ENCODE results near the gene POLN. TPM values are rescaled to one million over a fixed set of nuclear protein-coding genes. Genes with fewer than 3 reads are reported as not detected.

POLN gene
- total RNA-seq, 1 experiment from 2014 or later, result 1.3 TPM

- Histone ChIP-seq H3K4me2 (no peak overlapping the region), H3F3A (ENCODE audit: insufficient read depth, low read depth) (peaks cover 3% of the 10 kb centered on the region; the same call in 1 of the 2 replicates), H3K27ac (no peak overlapping the region), H3K79me2 (ENCODE audit: low read depth) (no peaks in the 10 kb centered on the region), H3K4me3 (no peak overlapping the region), H3K4me1 (replicated peaks; ENCODE audit: insufficient read depth) (no peaks in the 10 kb centered on the region), H4K20me1 (ENCODE audit: insufficient read depth) (no peaks in the 10 kb centered on the region), H3K9me3 (ENCODE audit: insufficient read depth, low read depth) (no peaks in the 10 kb centered on the region), H2AFZ (no peak overlapping the region), H3K27me3 (ENCODE audit: insufficient read depth, low read depth) (no peaks in the 10 kb centered on the region), H3K36me3 (ENCODE audit: low read depth) (no peaks in the 10 kb centered on the region), H3K9me2 (ENCODE audit: insufficient read depth) (no peaks in the 10 kb centered on the region)
- no TSS peak for BruUV-seq (replicated peaks)
- POLR2A ChIA-PET (ENCODE audit: unreplicated experiment), result no interaction called here
- intact Hi-C loops (cut with micrococcal nuclease; ENCODE audit: unreplicated experiment), result no loop called here
- no peak for TF ChIP-seq EZH2 (IDR thresholded peaks at IDR 0.05; ENCODE audit: low read depth)
- TF ChIP-seq, protein P1, sequence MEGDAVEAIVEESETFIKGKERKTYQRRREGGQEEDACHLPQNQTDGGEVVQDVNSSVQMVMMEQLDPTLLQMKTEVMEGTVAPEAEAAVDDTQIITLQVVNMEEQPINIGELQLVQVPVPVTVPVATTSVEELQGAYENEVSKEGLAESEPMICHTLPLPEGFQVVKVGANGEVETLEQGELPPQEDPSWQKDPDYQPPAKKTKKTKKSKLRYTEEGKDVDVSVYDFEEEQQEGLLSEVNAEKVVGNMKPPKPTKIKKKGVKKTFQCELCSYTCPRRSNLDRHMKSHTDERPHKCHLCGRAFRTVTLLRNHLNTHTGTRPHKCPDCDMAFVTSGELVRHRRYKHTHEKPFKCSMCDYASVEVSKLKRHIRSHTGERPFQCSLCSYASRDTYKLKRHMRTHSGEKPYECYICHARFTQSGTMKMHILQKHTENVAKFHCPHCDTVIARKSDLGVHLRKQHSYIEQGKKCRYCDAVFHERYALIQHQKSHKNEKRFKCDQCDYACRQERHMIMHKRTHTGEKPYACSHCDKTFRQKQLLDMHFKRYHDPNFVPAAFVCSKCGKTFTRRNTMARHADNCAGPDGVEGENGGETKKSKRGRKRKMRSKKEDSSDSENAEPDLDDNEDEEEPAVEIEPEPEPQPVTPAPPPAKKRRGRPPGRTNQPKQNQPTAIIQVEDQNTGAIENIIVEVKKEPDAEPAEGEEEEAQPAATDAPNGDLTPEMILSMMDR (conservative IDR thresholded peaks at IDR 0.05), result no peak
- CTCF ChIA-PET, result no interaction called here
- no peak for DNase-seq
These were observed 177.5 kb downstream of the POLN start for GRCh38 chr4:2064276-2064991.

DNA sequence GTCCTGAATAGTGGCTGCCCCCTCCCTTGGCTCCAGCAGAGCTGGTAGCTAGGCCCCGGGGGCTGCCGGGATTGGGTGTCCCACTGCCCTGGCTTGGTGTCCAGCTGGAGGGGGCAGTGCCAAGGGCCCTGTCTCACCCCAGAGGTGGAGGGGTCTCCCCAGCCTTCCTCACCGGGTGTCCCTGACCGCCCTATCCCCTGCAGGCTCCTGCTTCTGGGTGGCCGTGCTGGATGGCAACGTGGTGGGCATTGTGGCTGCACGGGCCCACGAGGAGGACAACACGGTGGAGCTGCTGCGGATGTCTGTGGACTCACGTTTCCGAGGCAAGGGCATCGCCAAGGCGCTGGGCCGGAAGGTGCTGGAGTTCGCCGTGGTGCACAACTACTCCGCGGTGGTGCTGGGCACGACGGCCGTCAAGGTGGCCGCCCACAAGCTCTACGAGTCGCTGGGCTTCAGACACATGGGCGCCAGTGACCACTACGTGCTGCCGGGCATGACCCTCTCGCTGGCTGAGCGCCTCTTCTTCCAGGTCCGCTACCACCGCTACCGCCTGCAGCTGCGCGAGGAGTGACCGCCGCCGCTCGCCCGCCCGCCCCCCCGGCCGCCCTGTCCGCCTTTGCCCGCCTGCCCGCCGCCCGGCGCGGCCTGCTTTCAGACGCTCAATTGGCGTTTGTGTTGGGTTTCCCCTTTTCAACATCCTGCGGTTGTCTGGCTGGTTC is 178.2 kb downstream of the POLN start:
- no peak for TF ChIP-seq EZH2 (IDR thresholded peaks at IDR 0.05; ENCODE audit: low read depth)
- TF ChIP-seq, protein P1 (conservative IDR thresholded peaks at IDR 0.05), result no peak

DNA sequence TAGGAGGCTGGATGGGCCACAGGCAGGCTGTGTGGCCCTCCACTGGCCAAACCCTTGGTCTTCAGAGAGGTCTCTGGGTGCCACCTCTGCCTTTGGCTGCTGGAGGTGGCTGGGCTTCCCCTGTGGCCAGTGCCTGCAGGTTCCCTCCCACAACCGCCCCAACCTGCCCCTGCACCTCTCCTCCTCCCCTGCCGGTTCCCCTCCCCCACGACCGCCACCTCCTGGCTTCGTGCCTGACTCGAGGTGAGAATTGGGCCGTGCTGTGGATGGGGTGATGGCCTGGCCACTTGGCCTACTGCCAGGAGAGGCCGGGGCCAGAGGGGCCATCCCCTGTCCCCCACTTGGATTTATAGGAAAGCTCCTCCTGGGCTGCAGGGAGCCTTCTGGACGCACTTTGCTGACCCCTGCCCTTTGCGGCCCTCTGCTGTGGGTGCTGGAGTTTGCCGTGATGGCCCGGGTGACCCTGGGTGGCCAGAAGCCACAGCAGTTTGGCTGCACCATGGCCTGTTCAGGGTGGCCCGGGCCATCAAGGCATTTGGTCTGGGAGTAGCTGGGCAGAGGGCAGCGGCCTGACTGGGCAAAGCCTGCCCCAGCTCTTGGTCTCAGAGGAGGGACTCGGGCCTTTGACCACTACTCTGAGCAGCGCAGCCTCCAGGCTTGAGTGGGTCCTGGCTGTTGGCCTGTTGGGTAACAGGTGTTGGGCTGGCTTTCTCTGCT is 179.0 kb downstream of the POLN start:
- ChIA-PET CTCF (no interaction called here), POLR2A (ENCODE audit: unreplicated experiment) (no interaction called here)
- H3K9me2 ChIP-seq (ENCODE audit: insufficient read depth), result no peaks in the 10 kb centered on the region
- H3K4me2 ChIP-seq, result no peak overlapping the region
- H2AFZ ChIP-seq, result no peak overlapping the region
- H3K27me3 ChIP-seq (ENCODE audit: insufficient read depth, low read depth), result no peaks in the 10 kb centered on the region
- BruUV-seq (replicated peaks), result no TSS peak
- DNase-seq, result no peak
- no peaks in the 10 kb centered on the region for H3K9me3 ChIP-seq (ENCODE audit: insufficient read depth, low read depth)
- intact Hi-C loops (cut with micrococcal nuclease; ENCODE audit: unreplicated experiment), result no loop called here
- no peak overlapping the region for H3K27ac ChIP-seq
- H3K4me1 ChIP-seq (replicated peaks; ENCODE audit: insufficient read depth), result no peaks in the 10 kb centered on the region
- H3F3A ChIP-seq (ENCODE audit: insufficient read depth, low read depth), result peaks cover 3% of the 10 kb centered on the region; the same call in 1 of the 2 replicates
- no peaks in the 10 kb centered on the region for H3K79me2 ChIP-seq (ENCODE audit: low read depth)
- H3K4me3 ChIP-seq, result no peak overlapping the region
- no peaks in the 10 kb centered on the region for H3K36me3 ChIP-seq (ENCODE audit: low read depth)
- TF ChIP-seq, protein P1 (conservative IDR thresholded peaks at IDR 0.05), result no peak
- no peak for TF ChIP-seq EZH2 (IDR thresholded peaks at IDR 0.05; ENCODE audit: low read depth)
- no peaks in the 10 kb centered on the region for H4K20me1 ChIP-seq (ENCODE audit: insufficient read depth)

More for the DNA sequence above, 178.2 kb downstream of the POLN start:
- no peaks in the 10 kb centered on the region for H3K36me3 ChIP-seq (ENCODE audit: low read depth)
- H3K4me1 ChIP-seq (replicated peaks; ENCODE audit: insufficient read depth), result no peaks in the 10 kb centered on the region
- no peaks in the 10 kb centered on the region for H4K20me1 ChIP-seq (ENCODE audit: insufficient read depth)
- ChIA-PET CTCF (no interaction called here), POLR2A (ENCODE audit: unreplicated experiment) (no interaction called here)
- no peak overlapping the region for H2AFZ ChIP-seq
- no peaks in the 10 kb centered on the region for H3K79me2 ChIP-seq (ENCODE audit: low read depth)
- H3K4me3 ChIP-seq, result no peak overlapping the region
- no peaks in the 10 kb centered on the region for H3K9me2 ChIP-seq (ENCODE audit: insufficient read depth)
- DNase-seq, result no peak
- no TSS peak for BruUV-seq (replicated peaks)
- no peaks in the 10 kb centered on the region for H3K27me3 ChIP-seq (ENCODE audit: insufficient read depth, low read depth)
- intact Hi-C loops (cut with micrococcal nuclease; ENCODE audit: unreplicated experiment), result no loop called here
- no peaks in the 10 kb centered on the region for H3K9me3 ChIP-seq (ENCODE audit: insufficient read depth, low read depth)
- H3F3A ChIP-seq (ENCODE audit: insufficient read depth, low read depth), result peaks cover 3% of the 10 kb centered on the region; the same call in 1 of the 2 replicates
- no peak overlapping the region for H3K27ac ChIP-seq
- H3K4me2 ChIP-seq, result no peak overlapping the region

Data from PC-9 (cell line).